Natural killer cell treated with Interleukin-12 subunit alpha and Interleukin-12 subunit beta and Interleukin-15 and Interleukin-18, amount 100 ng/mL, for 72 hours (primary cell): ENCODE results near the gene TP63. TPM values are rescaled to one million over a fixed set of nuclear protein-coding genes. Genes with fewer than 3 reads are reported as not detected.

Experiments
- ATAC-seq, 2 donors: fragments of 150-1000 bp; cut with Tn5 transposase in 1 of 2; sonication (Bioruptor Pico), chemical (Tn5 transposase) in 1 of 2; 2 replicates each; pipeline ENCODE4 v1.10.0; 2021
- DNase-seq: peaks from one replicate; pipeline ENCODE4 v3.0.0; 2022; ENCODE audit warnings: low spot score
- H3K27ac Mint-ChIP-seq, 2 donors: 1 replicate in 1 of 2; 2 replicates in 1 of 2; pipeline ENCODE4 v1.8.0; 2022; ENCODE audit warnings: mixed read lengths in 2 of 2, mild to moderate bottlenecking in 1 of 2, moderate library complexity in 1 of 2
- H3K27me3 Mint-ChIP-seq, 2 donors: 1 replicate in 1 of 2; 2 replicates in 1 of 2; pipeline ENCODE4 v1.8.0; 2022; ENCODE audit warnings: mixed read lengths in 2 of 2
- H3K36me3 Mint-ChIP-seq: one replicate; pipeline ENCODE4 v1.8.0; 2022; ENCODE audit warnings: mixed read lengths
- H3K4me1 Mint-ChIP-seq, 2 donors: 1 replicate in 1 of 2; 2 replicates in 1 of 2; pipeline ENCODE4 v1.8.0; 2022; ENCODE audit warnings: low read depth in 2 of 2, mixed read lengths in 2 of 2, mild to moderate bottlenecking in 1 of 2
- H3K4me3 Mint-ChIP-seq: one replicate; pipeline ENCODE4 v1.8.0; 2022; ENCODE audit warnings: mixed read lengths
- H3K9me3 Mint-ChIP-seq: 2 replicates; pipeline ENCODE4 v1.8.0; 2022; ENCODE audit warnings: mixed read lengths
- total RNA-seq, 2 donors: library from RNA; stranded (reverse); gene quantifications; one replicate each; pipeline ENCODE4 v1.2.3, GENCODE V29; 2022

Gene TP63
- total RNA-seq, 2 donors from 2014 or later: not detected

- ATAC-seq (no peak), DNase-seq (no peak)
- H3K9me3 Mint-ChIP-seq: peaks cover 4% of the 10 kb centered on the region
- H3K4me3 Mint-ChIP-seq: no peak overlapping the region
- no peaks in the 10 kb centered on the region for H3K4me1 Mint-ChIP-seq
- H3K27me3 Mint-ChIP-seq: no peaks in the 10 kb centered on the region
- H3K27ac Mint-ChIP-seq: no peak overlapping the region
- no peaks in the 10 kb centered on the region for H3K36me3 Mint-ChIP-seq
Observed at GRCh38 chr3:189848395-189849040, 217.3 kb downstream of the TP63 start.

GRCh38 chr3:189849262-189849661 lies 218.1 kb downstream of the TP63 start:
- Mint-ChIP-seq H3K27me3 (no peaks in the 10 kb centered on the region), H3K4me1 (no peaks in the 10 kb centered on the region), H3K9me3 (peaks cover 4% of the 10 kb centered on the region), H3K36me3 (no peaks in the 10 kb centered on the region), H3K4me3 (no peak overlapping the region), H3K27ac (no peak overlapping the region)
- ATAC-seq: no peak
- DNase-seq: no peak

- H3K4me3 Mint-ChIP-seq: no peak overlapping the region
- H3K27ac Mint-ChIP-seq: no peak overlapping the region
- no peak for ATAC-seq
- no peaks in the 10 kb centered on the region for H3K27me3 Mint-ChIP-seq
- no peaks in the 10 kb centered on the region for H3K4me1 Mint-ChIP-seq
- H3K36me3 Mint-ChIP-seq: no peaks in the 10 kb centered on the region
- DNase-seq: no peak
- H3K9me3 Mint-ChIP-seq: peaks cover 8% of the 10 kb centered on the region
Observed at GRCh38 chr3:189851682-189852081, 220.5 kb downstream of the TP63 start.

- ATAC-seq (no peak), DNase-seq (no peak)
- no peaks in the 10 kb centered on the region for H3K36me3 Mint-ChIP-seq
- no peak overlapping the region for H3K4me3 Mint-ChIP-seq
- H3K9me3 Mint-ChIP-seq: peaks cover 8% of the 10 kb centered on the region
- H3K4me1 Mint-ChIP-seq: no peaks in the 10 kb centered on the region
- no peak overlapping the region for H3K27ac Mint-ChIP-seq
- H3K27me3 Mint-ChIP-seq: no peaks in the 10 kb centered on the region
Observed at GRCh38 chr3:189853906-189854305, 222.7 kb downstream of the TP63 start.

GRCh38 chr3:189860296-189860695 lies 229.1 kb downstream of the TP63 start:
- H3K4me1 Mint-ChIP-seq: no peaks in the 10 kb centered on the region

GRCh38 chr3:189862385-189862998 lies 231.3 kb downstream of the TP63 start:
- Mint-ChIP-seq H3K4me3 (no peak overlapping the region), H3K27me3 (no peaks in the 10 kb centered on the region), H3K27ac (no peak overlapping the region), H3K9me3 (peaks cover 3% of the 10 kb centered on the region), H3K36me3 (no peaks in the 10 kb centered on the region), H3K4me1 (no peaks in the 10 kb centered on the region)
- ATAC-seq (no peak), DNase-seq (no peak)

More at GRCh38 chr3:189860296-189860695, 229.1 kb downstream of the TP63 start:
- Mint-ChIP-seq H3K27ac (no peak overlapping the region), H3K4me3 (no peak overlapping the region), H3K9me3 (peaks cover 3% of the 10 kb centered on the region), H3K27me3 (no peaks in the 10 kb centered on the region), H3K36me3 (no peaks in the 10 kb centered on the region)
- DNase-seq (no peak), ATAC-seq (no peak)

- no peaks in the 10 kb centered on the region for H3K36me3 Mint-ChIP-seq
- H3K4me3 Mint-ChIP-seq: no peak overlapping the region
- H3K27ac Mint-ChIP-seq: no peak overlapping the region
- H3K27me3 Mint-ChIP-seq: no peaks in the 10 kb centered on the region
- DNase-seq (no peak), ATAC-seq (no peak)
- H3K9me3 Mint-ChIP-seq: peaks cover 3% of the 10 kb centered on the region
- no peaks in the 10 kb centered on the region for H3K4me1 Mint-ChIP-seq
Observed at GRCh38 chr3:189863031-189863430, 231.8 kb downstream of the TP63 start.

GRCh38 chr3:189868061-189868460 lies 236.9 kb downstream of the TP63 start:
- DNase-seq (no peak), ATAC-seq (no peak)
- Mint-ChIP-seq H3K4me3 (no peak overlapping the region), H3K9me3 (peaks cover 3% of the 10 kb centered on the region), H3K27me3 (no peaks in the 10 kb centered on the region), H3K4me1 (no peaks in the 10 kb centered on the region), H3K27ac (no peak overlapping the region), H3K36me3 (no peaks in the 10 kb centered on the region)

GRCh38 chr3:189869165-189869564 lies 238.0 kb downstream of the TP63 start:
- no peaks in the 10 kb centered on the region for H3K4me1 Mint-ChIP-seq

GRCh38 chr3:189871418-189871817 lies 240.2 kb downstream of the TP63 start:
- H3K27me3 Mint-ChIP-seq: no peaks in the 10 kb centered on the region
- no peak for ATAC-seq

More at GRCh38 chr3:189869165-189869564, 238.0 kb downstream of the TP63 start:
- Mint-ChIP-seq H3K4me3 (no peak overlapping the region), H3K36me3 (no peaks in the 10 kb centered on the region), H3K27ac (no peak overlapping the region), H3K9me3 (peaks cover under 1% of the 10 kb centered on the region), H3K27me3 (no peaks in the 10 kb centered on the region)
- ATAC-seq: no peak
- DNase-seq: no peak

GRCh38 chr3:189883113-189883753 lies 252.0 kb downstream of the TP63 start:
- H3K27me3 Mint-ChIP-seq: peaks cover 0 to 4% of the 10 kb centered on the region in 2 donors
- no peak overlapping the region for H3K27ac Mint-ChIP-seq
- DNase-seq (no peak), ATAC-seq (no peak)
- no peak overlapping the region for H3K4me3 Mint-ChIP-seq
- peaks cover 4% of the 10 kb centered on the region for H3K9me3 Mint-ChIP-seq
- no peaks in the 10 kb centered on the region for H3K4me1 Mint-ChIP-seq
- no peaks in the 10 kb centered on the region for H3K36me3 Mint-ChIP-seq

More at GRCh38 chr3:189871418-189871817, 240.2 kb downstream of the TP63 start:
- no peaks in the 10 kb centered on the region for H3K36me3 Mint-ChIP-seq
- H3K9me3 Mint-ChIP-seq: no peaks in the 10 kb centered on the region
- H3K27ac Mint-ChIP-seq: no peak overlapping the region
- no peaks in the 10 kb centered on the region for H3K4me1 Mint-ChIP-seq
- no peak for DNase-seq
- H3K4me3 Mint-ChIP-seq: no peak overlapping the region

- no peaks in the 10 kb centered on the region for H3K36me3 Mint-ChIP-seq
- H3K27ac Mint-ChIP-seq: no peak overlapping the region
- H3K9me3 Mint-ChIP-seq: peaks cover 17% of the 10 kb centered on the region
- H3K27me3 Mint-ChIP-seq: no peaks in the 10 kb centered on the region
- H3K4me3 Mint-ChIP-seq: no peak overlapping the region
- no peak for ATAC-seq
- H3K4me1 Mint-ChIP-seq: no peaks in the 10 kb centered on the region
- DNase-seq: no peak
Observed at GRCh38 chr3:189890496-189890895, 259.3 kb downstream of the TP63 start.

- DNase-seq (no peak), ATAC-seq (no peak)
- H3K4me1 Mint-ChIP-seq: no peaks in the 10 kb centered on the region
- H3K27ac Mint-ChIP-seq: no peak overlapping the region
- H3K9me3 Mint-ChIP-seq: peaks cover 6% of the 10 kb centered on the region
- no peaks in the 10 kb centered on the region for H3K27me3 Mint-ChIP-seq
- no peaks in the 10 kb centered on the region for H3K36me3 Mint-ChIP-seq
- no peak overlapping the region for H3K4me3 Mint-ChIP-seq
Observed at GRCh38 chr3:189896533-189896932, 265.3 kb downstream of the TP63 start.

GRCh38 chr3:189897406-189897805 lies 266.2 kb downstream of the TP63 start:
- H3K36me3 Mint-ChIP-seq: no peaks in the 10 kb centered on the region
- ATAC-seq: no peak
- H3K4me3 Mint-ChIP-seq: no peak overlapping the region
- H3K27me3 Mint-ChIP-seq: no peaks in the 10 kb centered on the region
- no peak for DNase-seq
- no peaks in the 10 kb centered on the region for H3K4me1 Mint-ChIP-seq
- peaks cover 5% of the 10 kb centered on the region for H3K9me3 Mint-ChIP-seq
- H3K27ac Mint-ChIP-seq: no peak overlapping the region
